ENCODE results near the gene TMEM190.

DNA sequence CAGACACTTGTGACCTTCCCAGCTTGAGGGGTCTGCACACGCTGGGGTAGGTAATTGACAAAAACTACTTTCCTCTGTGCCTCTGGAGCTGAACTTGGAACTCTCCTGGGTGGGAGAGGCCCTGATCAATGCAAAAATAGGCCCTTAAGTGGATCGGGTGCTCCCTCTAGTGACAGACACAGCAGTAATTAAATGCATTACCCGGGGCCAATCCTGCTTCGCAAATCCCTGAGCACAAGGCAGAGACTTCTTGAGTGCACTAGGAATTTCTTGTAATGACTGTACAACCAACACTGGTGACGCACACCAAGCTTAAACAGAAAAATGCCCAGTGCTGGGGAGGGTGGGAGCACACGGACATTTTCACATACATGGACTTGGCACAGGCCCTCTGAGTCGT lies 41.6 kb downstream of the TMEM190 start:
- no peak for TF ChIP-seq EZH2 (IDR thresholded peaks at IDR 0.05; ENCODE audit: low read depth)
- TF ChIP-seq, protein P1, sequence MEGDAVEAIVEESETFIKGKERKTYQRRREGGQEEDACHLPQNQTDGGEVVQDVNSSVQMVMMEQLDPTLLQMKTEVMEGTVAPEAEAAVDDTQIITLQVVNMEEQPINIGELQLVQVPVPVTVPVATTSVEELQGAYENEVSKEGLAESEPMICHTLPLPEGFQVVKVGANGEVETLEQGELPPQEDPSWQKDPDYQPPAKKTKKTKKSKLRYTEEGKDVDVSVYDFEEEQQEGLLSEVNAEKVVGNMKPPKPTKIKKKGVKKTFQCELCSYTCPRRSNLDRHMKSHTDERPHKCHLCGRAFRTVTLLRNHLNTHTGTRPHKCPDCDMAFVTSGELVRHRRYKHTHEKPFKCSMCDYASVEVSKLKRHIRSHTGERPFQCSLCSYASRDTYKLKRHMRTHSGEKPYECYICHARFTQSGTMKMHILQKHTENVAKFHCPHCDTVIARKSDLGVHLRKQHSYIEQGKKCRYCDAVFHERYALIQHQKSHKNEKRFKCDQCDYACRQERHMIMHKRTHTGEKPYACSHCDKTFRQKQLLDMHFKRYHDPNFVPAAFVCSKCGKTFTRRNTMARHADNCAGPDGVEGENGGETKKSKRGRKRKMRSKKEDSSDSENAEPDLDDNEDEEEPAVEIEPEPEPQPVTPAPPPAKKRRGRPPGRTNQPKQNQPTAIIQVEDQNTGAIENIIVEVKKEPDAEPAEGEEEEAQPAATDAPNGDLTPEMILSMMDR (conservative IDR thresholded peaks at IDR 0.05): peak; percentile 94

Data from PC-9 (cell line).